ENCODE results near the gene IFT27.
"Not testable (repeated sequence)": the region's sequence is repeated elsewhere in the genome, so short reads cannot be mapped to it uniquely, and the experiment has no call there.

Gene IFT27

DNA sequence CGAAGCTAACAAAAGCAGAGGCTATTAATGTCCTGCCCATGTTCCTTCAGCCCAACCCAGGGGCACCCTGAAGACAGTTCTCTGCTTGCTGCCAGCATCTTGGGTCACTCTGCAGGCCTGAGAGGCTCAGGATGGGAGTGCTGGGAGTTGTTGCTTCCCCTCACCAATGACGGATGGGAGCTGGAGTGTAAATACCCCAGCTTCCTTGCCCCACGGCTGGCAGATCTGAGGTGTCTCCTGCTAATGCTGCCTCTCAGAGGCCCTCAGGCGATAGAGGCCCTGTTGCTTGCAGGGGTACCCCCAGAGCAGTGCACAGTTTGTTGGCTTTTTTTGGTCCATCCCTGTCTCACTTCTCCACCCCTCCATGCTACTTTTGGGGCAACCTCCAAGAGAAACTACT is 32.9 kb downstream of the IFT27 start:
- no peak for DNase-seq

DNA sequence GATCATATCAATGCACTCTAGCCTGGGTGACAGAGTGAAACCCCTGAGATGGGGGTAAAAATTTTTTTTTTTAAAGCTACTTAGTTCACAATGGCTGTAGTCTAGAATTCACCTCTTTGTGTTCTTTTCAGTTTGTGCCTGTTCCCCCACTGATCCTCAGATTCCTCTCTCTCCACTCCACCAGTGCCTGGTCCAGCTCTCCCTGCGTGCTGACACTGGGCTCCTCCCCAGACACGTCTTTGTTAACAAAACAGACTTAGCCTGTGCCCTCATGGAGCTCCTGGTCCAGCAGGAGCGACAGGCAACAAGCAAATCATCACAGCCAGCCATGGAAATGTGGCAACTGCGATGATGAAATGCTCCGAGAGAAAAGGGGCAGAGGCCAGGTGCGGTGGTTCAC is 34.0 kb downstream of the IFT27 start:
- DNase-seq = no peak

DNA sequence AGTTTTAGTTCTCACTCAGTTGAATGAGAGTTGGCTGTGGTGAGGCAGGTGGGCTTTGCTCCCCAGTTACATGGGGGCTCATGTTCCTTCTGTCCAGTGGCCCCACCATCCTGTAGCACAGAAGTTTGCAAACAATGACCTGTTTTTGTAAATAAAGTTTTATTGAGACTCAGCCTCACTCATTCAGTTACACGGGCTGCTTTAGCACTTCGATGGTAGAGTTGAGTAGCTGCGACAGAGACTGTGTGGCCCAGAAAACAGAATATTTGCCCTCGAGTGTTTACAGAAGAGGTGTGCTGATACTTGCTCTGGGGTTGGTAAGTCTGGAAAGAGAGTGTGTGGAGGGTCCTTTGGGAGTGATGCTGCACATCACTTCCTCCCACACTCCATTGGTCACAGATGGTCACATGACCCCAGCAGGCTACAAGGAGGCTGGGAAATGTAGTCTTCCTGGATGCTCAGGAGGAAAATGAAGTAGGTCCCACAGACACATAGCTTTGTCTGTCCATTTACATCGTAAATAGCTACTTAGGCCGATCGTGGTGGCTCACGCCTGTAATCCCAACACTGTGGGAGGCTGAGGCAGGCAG is 34.6 kb downstream of the IFT27 start:
- no peak for DNase-seq

DNA sequence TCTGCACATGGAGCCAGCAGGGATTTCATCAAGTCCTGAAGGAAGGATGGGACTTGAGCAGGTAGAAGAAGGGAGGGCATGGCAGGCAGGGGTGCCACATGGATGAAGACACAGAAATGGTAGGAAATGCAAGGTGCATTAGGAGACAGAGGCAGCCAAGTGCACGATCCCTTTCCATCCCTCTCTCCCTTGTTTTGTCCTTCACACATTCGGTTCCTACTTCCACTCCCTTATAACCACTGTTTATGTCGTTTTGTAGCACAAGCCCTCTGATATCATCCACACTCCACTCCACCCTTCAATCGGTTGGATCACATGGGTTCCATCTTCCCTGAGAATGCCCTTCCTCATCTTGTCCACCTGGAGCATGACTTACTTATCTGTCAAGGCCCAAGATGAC is 35.2 kb downstream of the IFT27 start:
- DNase-seq = no peak

DNA sequence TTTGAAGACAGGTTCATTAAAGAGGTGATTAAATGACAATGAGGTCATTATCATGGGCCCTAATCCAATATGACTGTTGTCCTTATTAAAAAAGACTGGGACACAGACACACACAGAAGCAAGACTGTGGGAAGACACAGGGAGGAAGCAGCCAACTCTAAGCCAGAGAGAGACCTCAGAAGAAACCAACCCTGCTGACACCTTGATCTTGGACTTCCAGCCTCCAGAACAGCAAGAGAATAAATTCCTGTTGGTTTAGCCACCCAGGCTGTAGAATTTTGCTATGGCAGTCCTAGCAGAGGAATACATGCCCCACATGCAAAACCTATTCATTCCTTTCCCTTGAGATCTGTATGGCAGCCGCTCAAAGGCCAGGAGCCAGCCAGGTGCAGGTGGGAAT is 36.7 kb downstream of the IFT27 start:
- no peak for DNase-seq

DNA sequence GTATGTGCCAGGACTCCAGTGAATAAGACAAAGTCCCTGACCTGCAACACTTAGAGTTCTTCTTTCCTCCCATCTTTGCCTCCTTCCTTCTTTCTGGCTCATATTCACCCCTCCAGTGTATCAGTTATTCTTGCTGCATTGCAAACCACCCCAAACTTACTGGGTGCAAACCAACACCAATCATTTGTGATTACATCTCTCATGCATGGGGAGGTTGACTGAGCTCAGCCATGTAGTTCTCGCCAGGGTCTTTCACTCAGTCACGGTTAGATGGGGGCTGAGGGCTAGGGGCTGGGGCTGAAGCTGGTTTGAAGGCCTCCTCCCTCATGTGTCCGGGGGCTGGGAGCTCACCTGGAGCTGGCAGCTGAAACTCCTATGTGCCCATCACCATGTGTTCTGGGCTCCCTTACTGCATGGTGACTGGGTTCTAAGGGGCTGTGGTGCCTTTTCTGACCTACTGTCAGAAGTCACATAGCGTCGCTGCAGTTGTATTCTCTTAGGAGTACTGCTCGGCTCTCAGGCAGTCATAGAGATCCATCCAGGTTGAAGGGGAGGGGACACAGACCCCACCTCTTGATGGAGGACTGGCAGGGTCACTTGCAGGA is 37.4 kb downstream of the IFT27 start:
- no peak for DNase-seq

DNA sequence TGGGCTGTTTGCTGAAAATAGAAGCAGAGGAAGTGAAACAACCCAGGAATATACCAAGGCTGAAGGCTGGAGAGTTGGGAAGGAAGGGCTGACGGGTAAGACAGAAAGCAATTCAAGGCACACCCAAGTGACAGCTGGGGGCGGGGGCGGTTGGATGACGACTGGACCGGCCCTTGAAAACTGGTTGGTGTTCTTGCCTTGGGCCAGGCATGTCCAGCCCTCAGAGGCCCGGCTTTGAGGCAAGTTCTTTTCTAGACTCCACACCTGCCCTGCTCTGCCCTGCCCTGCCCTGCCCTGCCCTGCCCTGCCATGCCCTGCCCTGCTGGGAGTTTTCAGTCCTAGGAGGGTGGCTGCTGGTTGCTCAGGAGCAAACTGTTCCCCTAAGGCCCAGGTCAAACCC is 38.1 kb downstream of the IFT27 start:
- no peak for DNase-seq

DNA sequence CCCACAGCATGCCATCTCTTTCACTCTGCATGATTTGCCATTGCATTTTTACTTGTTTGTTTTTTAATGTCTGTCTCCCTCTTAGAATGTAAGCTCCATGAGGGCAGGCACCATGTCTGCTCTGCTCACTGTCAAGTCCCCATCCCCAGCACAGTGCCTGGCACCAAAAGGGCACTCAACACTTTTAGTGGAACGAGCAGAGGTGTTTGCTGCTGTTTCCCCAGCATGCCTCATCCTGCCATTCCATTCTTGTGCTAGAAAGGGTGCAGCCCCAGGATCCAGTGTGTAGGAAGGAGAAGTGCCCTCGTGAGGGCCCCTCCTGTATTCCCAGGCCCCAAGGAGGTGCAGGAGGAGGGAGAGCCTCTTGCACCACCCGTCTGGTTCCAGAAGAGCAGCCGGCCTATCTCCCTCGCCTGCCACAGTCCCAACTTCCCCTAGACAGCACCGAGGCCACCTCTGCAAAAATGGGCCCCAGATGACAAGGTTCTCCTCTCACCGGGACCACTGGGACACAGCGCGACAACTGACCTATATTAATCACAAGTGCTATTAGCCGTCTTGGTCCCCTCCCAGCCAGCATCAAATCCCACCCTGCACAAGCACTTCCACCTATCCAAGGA is 39.1 kb downstream of the IFT27 start:
- no peak for DNase-seq

DNA sequence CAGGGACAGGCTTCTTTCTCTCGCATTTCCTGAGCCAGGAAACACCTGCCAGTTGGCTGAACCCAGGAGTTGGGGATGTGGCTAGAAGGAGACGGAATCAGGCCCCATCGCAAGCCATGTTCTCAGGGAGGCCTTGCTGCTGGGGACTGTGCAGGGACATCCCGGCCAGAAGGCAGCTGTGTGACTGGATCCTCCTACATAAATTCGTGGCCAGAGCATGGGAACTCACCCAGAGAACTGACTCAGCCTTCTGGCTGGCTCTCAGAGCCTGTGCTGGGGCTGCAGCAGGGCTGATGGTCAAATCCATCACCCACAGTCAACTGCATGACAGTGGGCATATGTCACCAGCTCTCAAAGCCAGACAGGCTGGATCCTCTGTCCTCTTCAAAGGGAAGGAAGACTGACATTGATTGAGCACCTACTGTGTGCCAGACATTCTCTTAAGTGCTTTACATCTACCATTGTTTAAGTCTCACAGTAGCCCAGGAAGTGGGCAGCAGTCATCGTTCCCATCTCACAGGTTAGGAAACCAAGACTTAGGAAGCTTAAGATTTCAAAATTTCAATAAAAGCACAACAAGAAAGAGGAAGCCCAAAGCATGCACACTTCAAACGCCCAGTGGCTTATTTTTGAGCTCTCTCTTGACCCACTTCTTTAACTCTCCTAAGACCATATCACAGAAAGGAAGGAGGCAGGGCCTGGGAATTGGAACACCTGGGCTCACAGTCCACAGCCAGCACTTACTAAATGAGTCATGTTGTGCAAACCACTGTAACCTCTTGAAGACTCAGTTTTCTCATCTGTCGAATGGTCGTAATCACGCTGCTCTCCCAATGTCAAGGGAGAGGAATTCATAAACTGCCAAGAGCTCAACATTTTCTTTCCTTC is 41.5 kb downstream of the IFT27 start:
- no peak for DNase-seq

DNA sequence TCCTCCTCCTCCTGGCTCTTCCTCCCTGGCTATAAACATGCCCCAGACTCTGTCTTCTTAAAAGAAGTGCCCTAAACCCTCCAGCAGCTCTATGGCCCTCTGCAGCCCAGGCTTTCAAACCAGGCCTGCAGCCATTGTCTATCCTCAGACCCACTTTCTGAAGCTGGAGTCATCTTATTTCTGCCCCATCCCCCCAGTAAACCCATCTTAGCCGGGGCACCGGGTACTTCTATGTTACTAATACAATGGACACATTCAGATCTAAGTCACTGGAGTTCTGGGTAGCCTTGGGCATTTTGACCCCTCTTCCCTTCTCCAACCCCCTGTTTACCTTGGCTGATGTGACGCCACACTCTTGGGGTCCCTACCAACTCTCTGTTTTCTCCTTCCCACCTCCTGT is 42.6 kb downstream of the IFT27 start:
- DNase-seq = no peak

DNA sequence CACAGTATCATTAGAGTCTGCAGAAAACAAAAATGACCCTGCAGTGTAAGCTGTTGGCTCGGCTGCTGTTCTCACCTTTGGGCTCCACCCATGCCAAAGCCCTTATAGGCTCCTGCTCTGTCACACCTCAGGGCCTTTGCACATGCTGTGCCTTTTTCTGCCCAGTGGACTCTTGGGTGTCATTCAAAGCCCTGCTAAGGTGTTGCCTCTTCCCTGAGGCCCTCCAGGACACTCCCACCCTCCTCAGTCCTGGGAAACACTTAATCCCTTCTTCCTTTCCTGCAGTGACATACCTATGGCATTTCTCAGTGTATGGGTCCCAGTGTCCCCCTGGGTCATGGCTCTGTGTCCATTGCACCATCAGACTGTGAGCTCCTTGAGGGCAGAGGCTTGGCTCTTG is 43.3 kb downstream of the IFT27 start:
- no peak for DNase-seq

DNA sequence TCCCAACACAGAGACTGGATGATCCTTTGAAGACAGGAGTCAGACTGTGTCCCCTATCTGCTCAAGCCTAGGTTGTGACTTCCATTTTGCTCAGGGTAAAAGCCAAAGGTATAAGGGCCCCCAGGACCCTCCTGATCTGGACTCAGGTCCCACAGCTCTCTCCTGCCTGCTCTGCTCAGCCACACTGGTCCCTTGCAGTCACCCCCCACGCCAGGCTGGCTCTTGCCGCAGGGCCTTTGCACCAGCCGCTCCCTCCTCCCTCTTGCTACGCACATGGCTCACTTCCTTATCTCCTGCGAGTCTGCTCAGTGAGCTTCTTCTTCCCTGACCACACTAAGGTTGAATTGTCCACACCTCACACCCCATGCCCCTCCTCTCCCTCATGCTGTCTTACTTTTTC is 44.0 kb downstream of the IFT27 start:
- DNase-seq = no peak

DNA sequence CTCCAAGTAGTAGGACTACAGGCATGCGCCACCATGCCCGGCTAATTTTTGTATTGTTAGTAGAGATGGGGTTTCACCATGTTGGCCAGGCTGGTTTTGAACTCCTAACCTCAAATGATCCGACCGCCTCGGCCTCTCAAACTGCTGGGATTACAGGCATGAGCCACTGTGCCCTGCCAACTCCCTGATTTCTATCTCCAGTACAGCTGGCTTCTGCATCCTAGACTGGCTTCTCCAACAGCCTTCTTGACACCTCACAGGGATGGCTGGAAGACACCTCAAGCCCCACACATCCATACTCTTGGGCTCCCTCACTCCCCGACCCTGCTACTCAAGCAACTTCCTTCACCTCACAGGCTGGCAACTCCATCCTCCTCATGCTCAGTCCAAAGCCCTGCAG is 44.6 kb downstream of the IFT27 start:
- not testable (repeated sequence) for DNase-seq

DNA sequence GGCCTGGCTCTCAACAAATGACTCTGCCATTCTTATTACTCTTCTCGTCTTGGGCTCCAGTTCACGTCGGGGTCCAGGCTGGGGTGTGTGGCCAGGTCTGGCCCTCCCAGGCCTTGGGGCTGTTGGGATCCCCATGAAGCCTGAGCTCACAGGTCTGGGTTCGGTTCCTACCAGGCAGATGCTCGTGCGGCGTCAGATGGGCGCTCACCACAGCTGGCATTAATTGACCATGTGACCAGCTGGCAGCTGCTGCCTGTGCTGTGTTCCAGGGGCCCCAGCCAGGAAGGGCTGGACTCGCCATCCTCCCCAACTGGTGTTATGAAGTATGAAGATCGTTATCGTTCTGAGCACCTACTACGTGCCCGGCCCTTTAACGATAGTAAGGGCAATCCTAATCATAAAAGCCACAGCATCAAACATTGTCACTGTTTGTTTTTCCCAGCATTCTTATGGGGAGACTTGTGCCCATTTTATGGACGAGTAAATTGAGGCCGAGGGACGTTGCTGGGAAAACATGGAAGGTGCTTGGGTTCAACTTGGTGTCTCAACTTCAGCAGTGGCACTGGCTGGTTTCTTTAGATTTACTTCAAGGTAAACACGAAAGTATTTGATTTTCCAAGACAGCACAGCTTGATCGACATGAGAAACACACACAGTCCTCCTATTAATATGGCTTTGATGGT is 45.6 kb downstream of the IFT27 start:
- no peak for DNase-seq

DNA sequence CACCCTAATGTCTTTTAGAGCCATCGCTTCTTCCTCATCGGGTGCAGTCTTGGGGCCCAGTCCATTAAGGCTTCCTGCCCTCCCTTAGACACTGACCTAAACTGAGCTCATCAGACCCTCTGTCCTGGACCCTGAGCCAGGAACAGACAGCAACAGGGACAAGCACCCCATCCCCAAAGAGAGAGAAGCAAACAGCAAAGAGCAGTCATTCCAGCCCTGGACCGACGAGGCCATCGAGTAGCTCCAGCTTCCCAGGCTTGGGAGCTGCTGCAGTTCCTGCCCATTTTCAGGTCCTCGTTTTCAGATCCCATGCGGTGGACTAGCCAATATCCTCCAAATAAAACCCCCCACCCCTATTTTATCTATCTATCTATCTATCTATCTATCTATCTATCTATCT is 46.6 kb downstream of the IFT27 start:
- no peak for DNase-seq

DNA sequence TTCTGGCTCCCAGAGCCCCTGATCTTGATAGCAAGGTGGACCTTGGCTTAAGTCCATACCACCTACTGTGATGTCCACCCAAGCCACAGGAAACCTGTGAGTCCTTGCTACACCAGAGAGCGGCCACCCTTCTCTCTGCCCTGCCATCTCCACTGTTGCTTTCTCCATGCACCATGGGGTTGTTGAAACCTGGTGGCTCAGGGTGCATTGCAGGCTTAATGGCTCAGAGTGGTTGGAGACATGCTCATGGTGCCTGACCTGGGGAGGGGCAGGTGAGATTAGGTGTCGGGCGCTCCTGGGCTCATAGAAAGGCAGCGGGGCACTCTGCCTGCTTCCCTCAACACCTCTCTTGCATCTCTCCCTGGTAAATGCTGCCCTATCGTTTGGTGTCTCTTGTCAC is 47.4 kb downstream of the IFT27 start:
- no peak for DNase-seq

DNA sequence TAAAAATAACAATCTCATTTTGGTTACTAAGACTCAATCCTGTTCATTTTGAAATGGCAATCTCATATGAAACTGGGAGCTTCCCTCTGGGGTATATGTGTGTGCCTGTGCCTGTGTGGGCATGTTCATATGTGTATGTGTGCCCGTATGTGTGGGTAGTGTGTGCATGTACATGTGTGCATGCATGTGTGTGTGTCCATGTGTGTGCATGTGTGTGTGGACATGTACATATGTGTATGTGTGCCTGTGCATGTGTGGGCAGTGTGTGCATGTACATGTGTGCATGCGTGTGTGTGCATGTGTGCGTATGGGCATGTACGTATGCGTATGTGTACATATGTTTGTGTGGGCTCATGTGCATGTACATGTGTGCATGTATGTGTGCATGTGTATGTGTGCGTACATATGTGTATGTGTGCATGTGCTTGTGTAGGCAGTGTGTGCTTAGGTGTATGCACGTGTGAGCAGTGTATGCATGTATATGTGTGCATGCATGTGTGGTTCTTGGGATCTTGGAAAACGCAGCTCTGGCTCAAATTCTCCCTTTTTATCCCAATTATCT is 47.9 kb downstream of the IFT27 start:
- DNase-seq = no peak

DNA sequence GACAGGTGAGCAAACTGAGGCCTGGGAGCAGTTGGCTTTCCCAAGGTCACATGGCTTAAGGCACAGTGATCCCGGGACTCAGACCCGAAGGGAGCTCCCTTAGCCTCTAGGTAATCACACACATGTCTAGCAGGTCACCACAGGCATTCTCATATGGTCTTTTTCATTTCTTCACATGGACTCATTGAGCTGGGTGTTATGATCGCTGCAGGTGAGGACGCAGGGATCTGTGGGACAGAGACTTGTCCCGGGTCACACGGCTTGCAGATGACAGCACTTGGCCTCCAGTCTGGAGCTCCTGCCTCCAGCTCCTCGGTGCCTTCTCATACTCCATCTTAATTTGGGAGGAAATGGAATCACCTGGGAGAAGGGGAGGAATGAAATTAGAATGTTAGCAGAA is 48.8 kb downstream of the IFT27 start:
- DNase-seq = no peak

DNA sequence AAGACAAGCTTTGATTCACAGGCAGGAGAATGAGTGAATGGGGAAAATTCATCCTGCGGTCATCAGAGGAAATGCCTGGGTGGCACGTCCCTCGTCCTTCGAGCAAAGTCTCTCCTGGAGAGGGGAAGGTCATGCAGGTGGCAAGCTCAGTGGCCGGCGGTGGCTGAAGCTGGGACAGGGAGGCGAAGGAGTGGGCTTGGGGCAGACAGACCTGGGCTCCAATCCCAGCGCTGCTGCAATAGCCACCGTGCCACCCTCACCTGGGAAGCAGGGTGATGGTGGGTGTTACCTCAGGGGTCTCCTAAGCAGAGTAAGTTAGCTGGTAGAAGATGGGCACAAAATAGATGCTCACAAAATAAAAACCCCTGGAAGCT is 49.9 kb downstream of the IFT27 start:
- DNase-seq = no peak

DNA sequence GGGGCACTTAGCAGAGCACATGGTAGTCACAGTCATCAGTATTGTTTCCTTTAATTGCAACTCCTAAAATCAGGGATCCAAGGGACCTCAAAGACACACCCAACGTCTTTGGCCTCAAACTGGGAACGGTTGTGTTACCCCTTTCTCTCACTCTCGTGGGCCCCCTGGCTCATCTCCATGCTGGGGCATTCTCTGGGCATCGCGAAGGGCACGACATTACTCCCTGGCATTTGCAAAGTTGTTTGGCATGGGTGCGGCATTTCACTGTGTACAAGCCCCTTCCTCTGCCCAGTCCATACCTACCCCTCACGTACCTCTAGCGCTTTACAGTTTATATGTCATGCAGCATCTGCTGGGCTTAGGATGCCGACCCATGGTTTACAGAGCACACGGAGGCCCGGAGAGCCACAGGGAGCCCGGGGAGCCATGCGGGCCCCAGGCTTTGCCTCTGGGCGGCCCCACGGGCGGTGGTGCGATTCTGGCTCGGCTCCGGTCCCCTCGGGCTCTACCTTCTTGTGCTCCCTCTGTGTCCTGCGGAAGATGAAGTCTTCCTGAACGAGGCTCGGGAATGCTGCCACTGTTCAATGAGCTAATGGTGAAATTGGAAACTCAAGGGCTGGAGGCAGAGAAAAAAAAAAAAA is 50.4 kb downstream of the IFT27 start:
- DNase-seq = no peak

DNA sequence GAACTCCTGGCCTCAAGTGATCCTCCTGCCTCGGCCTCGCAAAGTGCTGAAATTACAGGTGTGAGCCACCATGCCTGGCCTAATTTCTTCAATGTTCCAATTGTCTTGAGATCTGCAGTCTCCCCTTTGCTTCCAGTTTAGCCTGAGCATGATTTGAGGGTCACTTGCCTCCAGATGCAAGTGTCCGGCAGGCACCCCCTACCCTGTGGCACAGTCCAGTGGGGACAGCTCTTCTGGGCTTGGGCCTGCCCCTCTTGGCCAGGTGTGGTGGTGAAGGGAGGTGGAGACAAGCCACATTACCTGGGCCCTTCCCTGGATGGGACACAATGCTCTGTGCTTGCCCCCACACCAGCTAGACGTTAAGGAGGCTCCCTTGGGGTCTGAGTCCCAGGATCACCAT is 51.1 kb downstream of the IFT27 start:
- no peak for DNase-seq

DNA sequence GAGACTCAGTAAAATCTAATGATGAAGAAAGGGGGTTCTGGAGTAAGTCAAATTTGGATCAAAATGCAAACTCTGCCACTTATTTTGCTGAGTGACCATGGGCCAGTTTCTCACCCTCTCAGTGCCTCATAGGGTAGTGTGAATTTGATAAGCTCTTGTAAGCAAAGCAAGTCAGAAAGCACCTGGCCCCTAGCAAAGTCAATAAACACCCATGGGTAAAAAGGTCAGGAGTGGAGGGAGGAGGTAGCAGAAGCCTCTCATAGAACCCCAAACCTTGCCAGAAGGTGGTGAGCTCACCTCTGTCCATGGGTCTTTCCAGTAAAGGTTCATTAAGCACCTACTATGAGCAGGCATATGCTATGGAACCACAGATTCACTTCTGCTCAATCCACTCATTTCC is 53.9 kb downstream of the IFT27 start:
- DNase-seq = no peak

DNA sequence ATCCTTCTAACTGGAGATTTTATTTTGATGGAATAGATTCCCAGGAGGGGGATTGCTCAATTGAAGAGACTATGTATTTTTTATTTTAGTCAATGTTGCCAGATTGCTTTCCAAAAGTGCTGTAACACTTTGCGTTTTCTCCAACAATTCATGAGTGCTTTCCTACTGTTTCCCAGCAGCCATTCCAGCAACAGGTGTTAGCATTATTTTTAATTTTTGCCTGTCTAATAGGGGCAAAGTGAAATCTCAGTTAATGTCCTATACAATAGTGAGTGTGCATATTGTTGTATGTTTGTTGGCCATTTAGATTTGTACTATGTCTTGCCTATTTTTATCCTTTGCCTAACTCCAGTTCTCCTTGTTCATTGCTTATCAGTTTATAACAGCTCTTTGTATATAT is 60.3 kb downstream of the IFT27 start:
- DNase-seq = no peak

Data from DMS 273 treated with DMSO at 0.1 percent for 48 hours (cell line).